ENCODE measurements around the gene EME1.

The EME1 gene

GRCh38 chr17:50365649-50366393 lies 7.2 kb upstream of the EME1 start:
- ATAC-seq (ENCODE audit: insufficient read depth, low read depth) (no peak), DNase-seq (no peak)
- Histone ChIP-seq H2AFZ (ENCODE audit: low read depth, low read length) (no peak overlapping the region), H3K4me1 (ENCODE audit: insufficient read depth, low read length) (no peaks in the 10 kb centered on the region), H3K36me3 (ENCODE audit: insufficient read depth, low read length) (peaks cover 66% of the 10 kb centered on the region), H3K9me3 (ENCODE audit: insufficient read depth, low read length, severe bottlenecking) (no peaks in the 10 kb centered on the region), H4K20me1 (ENCODE audit: insufficient read depth, low read length) (peaks cover 35% of the 10 kb centered on the region), H3K4me2 (ENCODE audit: insufficient read depth, low read length) (no peak overlapping the region), H3K27ac (ENCODE audit: low read length) (no peak overlapping the region), H3K27me3 (ENCODE audit: insufficient read depth, low read length, poor library complexity) (no peaks in the 10 kb centered on the region), H3K9ac (ENCODE audit: low read depth, low read length) (no peak overlapping the region), H3K4me3 (ENCODE audit: low read depth in 1 of 2, low read length in 2 of 2) (no peak overlapping the region), H3K79me2 (ENCODE audit: insufficient read depth, low read length) (peaks cover 13% of the 10 kb centered on the region)
- no peak for TF ChIP-seq CTCF (IDR thresholded peaks at IDR 0.05; ENCODE audit: borderline replicate concordance, extremely low read depth, low read length, poor library complexity, severe bottlenecking)
- no peak for TF ChIP-seq EZH2 (IDR thresholded peaks at IDR 0.05; ENCODE audit: borderline replicate concordance, low read depth, low read length, severe bottlenecking)

- H2AFZ ChIP-seq (ENCODE audit: low read depth, low read length): no peak overlapping the region
- ATAC-seq (ENCODE audit: insufficient read depth, low read depth) (no peak), DNase-seq (no peak)
- no peak overlapping the region for H3K4me3 ChIP-seq (ENCODE audit: low read depth in 1 of 2, low read length in 2 of 2)
- H3K27ac ChIP-seq (ENCODE audit: low read length): no peak overlapping the region
- no peaks in the 10 kb centered on the region for H3K27me3 ChIP-seq (ENCODE audit: insufficient read depth, low read length, poor library complexity)
- H3K4me2 ChIP-seq (ENCODE audit: insufficient read depth, low read length): no peak overlapping the region
- peaks cover 71% of the 10 kb centered on the region for H3K36me3 ChIP-seq (ENCODE audit: insufficient read depth, low read length)
- H3K79me2 ChIP-seq (ENCODE audit: insufficient read depth, low read length): peaks cover 29% of the 10 kb centered on the region
- H3K9me3 ChIP-seq (ENCODE audit: insufficient read depth, low read length, severe bottlenecking): no peaks in the 10 kb centered on the region
- no peak overlapping the region for H3K9ac ChIP-seq (ENCODE audit: low read depth, low read length)
- H3K4me1 ChIP-seq (ENCODE audit: insufficient read depth, low read length): peaks cover 14% of the 10 kb centered on the region
- no peak for TF ChIP-seq EZH2 (IDR thresholded peaks at IDR 0.05; ENCODE audit: borderline replicate concordance, low read depth, low read length, severe bottlenecking)
- TF ChIP-seq CTCF (IDR thresholded peaks at IDR 0.05; ENCODE audit: borderline replicate concordance, extremely low read depth, low read length, poor library complexity, severe bottlenecking): no peak
- peaks cover 27% of the 10 kb centered on the region; the same call in 1 of the 2 replicates for H4K20me1 ChIP-seq (ENCODE audit: insufficient read depth, low read length)
Measured at GRCh38 chr17:50367401-50367800, 5.6 kb upstream of the EME1 start.

- Histone ChIP-seq H3K36me3 (ENCODE audit: insufficient read depth, low read length) (peaks cover 66% of the 10 kb centered on the region), H3K9ac (ENCODE audit: low read depth, low read length) (no peak overlapping the region), H3K79me2 (ENCODE audit: insufficient read depth, low read length) (peaks cover 44% of the 10 kb centered on the region), H4K20me1 (ENCODE audit: insufficient read depth, low read length) (peaks cover 19% of the 10 kb centered on the region; the same call in 1 of the 2 replicates), H3K4me2 (ENCODE audit: insufficient read depth, low read length) (no peak overlapping the region), H3K4me3 (ENCODE audit: low read depth in 1 of 2, low read length in 2 of 2) (no peak overlapping the region), H3K27me3 (ENCODE audit: insufficient read depth, low read length, poor library complexity) (no peaks in the 10 kb centered on the region), H3K4me1 (ENCODE audit: insufficient read depth, low read length) (peaks cover 24% of the 10 kb centered on the region), H2AFZ (ENCODE audit: low read depth, low read length) (no peak overlapping the region), H3K27ac (ENCODE audit: low read length) (no peak overlapping the region), H3K9me3 (ENCODE audit: insufficient read depth, low read length, severe bottlenecking) (no peaks in the 10 kb centered on the region)
- no peak for ATAC-seq (ENCODE audit: insufficient read depth, low read depth)
- no peak for TF ChIP-seq CTCF (IDR thresholded peaks at IDR 0.05; ENCODE audit: borderline replicate concordance, extremely low read depth, low read length, poor library complexity, severe bottlenecking)
- DNase-seq: no peak
Measured at GRCh38 chr17:50370052-50370451, 3.0 kb upstream of the EME1 start.

All from DND-41 (cell line).